ENCODE data around the gene CIC.

The CIC gene

GRCh38 chr19:42269478-42270345 lies 660 bp downstream of the CIC start:
- H3K4me1 ChIP-seq (ENCODE audit: control insufficient read depth in 5 of 5, insufficient read depth in 5 of 5, low read length in 5 of 5), result peaks cover 12 to 35% (median 28%) of the 10 kb centered on the region in 5 donors
- peak overlapping the region; percentile 68 to 96 (median 77) for H3K4me3 ChIP-seq (ENCODE audit: low read depth in 1 of 5, low read length in 5 of 5)
- H3K27ac ChIP-seq (ENCODE audit: low read depth, low read length), result peak overlapping the region; percentile 97
- peak overlapping the region; percentile 85 to 96 (median 86) for H3K9ac ChIP-seq (ENCODE audit: low read length in 5 of 5)
- no peaks in the 10 kb centered on the region for H3K9me3 ChIP-seq (ENCODE audit: control insufficient read depth in 5 of 5, low read length in 5 of 5)
- H3K27me3 ChIP-seq (ENCODE audit: control insufficient read depth in 5 of 5, insufficient read depth in 4 of 5, low read length in 5 of 5), result peaks cover 0 to 5% (median 0%) of the 10 kb centered on the region in 5 donors
- H3K36me3 ChIP-seq (ENCODE audit: control insufficient read depth in 5 of 5, insufficient read depth in 5 of 5, low read length in 5 of 5), result peaks cover 0 to 33% (median 30%) of the 10 kb centered on the region in 5 donors

- Histone ChIP-seq H3K4me1 (ENCODE audit: control insufficient read depth in 5 of 5, insufficient read depth in 5 of 5, low read length in 5 of 5) (peaks cover 12 to 40% (median 32%) of the 10 kb centered on the region in 5 donors), H3K9me3 (ENCODE audit: control insufficient read depth in 5 of 5, low read length in 5 of 5) (no peaks in the 10 kb centered on the region), H3K27ac (ENCODE audit: low read depth, low read length) (peak overlapping the region; percentile 97), H3K4me3 (ENCODE audit: low read depth in 1 of 5, low read length in 5 of 5) (peak overlapping the region; percentile 68 to 96 (median 77)), H3K27me3 (ENCODE audit: control insufficient read depth in 5 of 5, insufficient read depth in 4 of 5, low read length in 5 of 5) (peaks cover 0 to 5% (median 0%) of the 10 kb centered on the region in 5 donors), H3K9ac (ENCODE audit: low read length in 5 of 5) (peak overlapping the region; percentile 85 to 96 (median 86)), H3K36me3 (ENCODE audit: control insufficient read depth in 5 of 5, insufficient read depth in 5 of 5, low read length in 5 of 5) (peaks cover 0 to 40% (median 37%) of the 10 kb centered on the region in 5 donors)
Observed at GRCh38 chr19:42270346-42271044, 1.4 kb downstream of the CIC start.

GRCh38 chr19:42271045-42271419 lies 2.0 kb downstream of the CIC start:
- Histone ChIP-seq H3K9ac (ENCODE audit: low read length in 5 of 5) (peak overlapping the region in 1 of 5 donors; percentile 96), H3K4me1 (ENCODE audit: control insufficient read depth in 5 of 5, insufficient read depth in 5 of 5, low read length in 5 of 5) (peaks cover 12 to 45% (median 36%) of the 10 kb centered on the region in 5 donors), H3K4me3 (ENCODE audit: low read depth in 1 of 5, low read length in 5 of 5) (peak overlapping the region; percentile 49 to 81 (median 69)), H3K9me3 (ENCODE audit: control insufficient read depth in 5 of 5, low read length in 5 of 5) (no peaks in the 10 kb centered on the region), H3K36me3 (ENCODE audit: control insufficient read depth in 5 of 5, insufficient read depth in 5 of 5, low read length in 5 of 5) (peaks cover 0 to 40% (median 37%) of the 10 kb centered on the region in 5 donors), H3K27me3 (ENCODE audit: control insufficient read depth in 5 of 5, insufficient read depth in 4 of 5, low read length in 5 of 5) (peaks cover 0 to 5% (median 0%) of the 10 kb centered on the region in 5 donors), H3K27ac (ENCODE audit: low read depth, low read length) (peak overlapping the region; percentile 97)

GRCh38 chr19:42271861-42272534 lies 2.9 kb downstream of the CIC start:
- Histone ChIP-seq H3K27me3 (ENCODE audit: control insufficient read depth in 5 of 5, insufficient read depth in 4 of 5, low read length in 5 of 5) (peaks cover 0 to 5% (median 0%) of the 10 kb centered on the region in 5 donors), H3K27ac (ENCODE audit: low read depth, low read length) (no peak overlapping the region), H3K9ac (ENCODE audit: low read length in 5 of 5) (no peak overlapping the region), H3K4me1 (ENCODE audit: control insufficient read depth in 5 of 5, insufficient read depth in 5 of 5, low read length in 5 of 5) (peaks cover 13 to 53% (median 44%) of the 10 kb centered on the region in 5 donors), H3K36me3 (ENCODE audit: control insufficient read depth in 5 of 5, insufficient read depth in 5 of 5, low read length in 5 of 5) (peaks cover 0 to 40% (median 39%) of the 10 kb centered on the region in 5 donors), H3K9me3 (ENCODE audit: control insufficient read depth in 5 of 5, low read length in 5 of 5) (no peaks in the 10 kb centered on the region), H3K4me3 (ENCODE audit: low read depth in 1 of 5, low read length in 5 of 5) (no peak overlapping the region)

- Histone ChIP-seq H3K27ac (ENCODE audit: low read depth, low read length) (no peak overlapping the region), H3K9ac (ENCODE audit: low read length in 5 of 5) (no peak overlapping the region)
Observed at GRCh38 chr19:42272535-42272897, 3.5 kb downstream of the CIC start.

GRCh38 chr19:42272989-42273406 lies 3.9 kb downstream of the CIC start:
- Histone ChIP-seq H3K4me3 (ENCODE audit: low read depth in 1 of 5, low read length in 5 of 5) (no peak overlapping the region), H3K4me1 (ENCODE audit: control insufficient read depth in 5 of 5, insufficient read depth in 5 of 5, low read length in 5 of 5) (peaks cover 13 to 55% (median 47%) of the 10 kb centered on the region in 5 donors), H3K9ac (ENCODE audit: low read length in 5 of 5) (no peak overlapping the region), H3K9me3 (ENCODE audit: control insufficient read depth in 5 of 5, low read length in 5 of 5) (no peaks in the 10 kb centered on the region), H3K27me3 (ENCODE audit: control insufficient read depth in 5 of 5, insufficient read depth in 4 of 5, low read length in 5 of 5) (peaks cover 0 to 5% (median 0%) of the 10 kb centered on the region in 5 donors), H3K27ac (ENCODE audit: low read depth, low read length) (no peak overlapping the region), H3K36me3 (ENCODE audit: control insufficient read depth in 5 of 5, insufficient read depth in 5 of 5, low read length in 5 of 5) (peaks cover 0 to 40% (median 39%) of the 10 kb centered on the region in 5 donors)

More at GRCh38 chr19:42272535-42272897, 3.5 kb downstream of the CIC start:
- Histone ChIP-seq H3K4me1 (ENCODE audit: control insufficient read depth in 5 of 5, insufficient read depth in 5 of 5, low read length in 5 of 5) (peaks cover 13 to 55% (median 47%) of the 10 kb centered on the region in 5 donors), H3K4me3 (ENCODE audit: low read depth in 1 of 5, low read length in 5 of 5) (no peak overlapping the region), H3K9me3 (ENCODE audit: control insufficient read depth in 5 of 5, low read length in 5 of 5) (no peaks in the 10 kb centered on the region), H3K27me3 (ENCODE audit: control insufficient read depth in 5 of 5, insufficient read depth in 4 of 5, low read length in 5 of 5) (peaks cover 0 to 5% (median 0%) of the 10 kb centered on the region in 5 donors), H3K36me3 (ENCODE audit: control insufficient read depth in 5 of 5, insufficient read depth in 5 of 5, low read length in 5 of 5) (peaks cover 0 to 40% (median 39%) of the 10 kb centered on the region in 5 donors)

- Histone ChIP-seq H3K4me1 (ENCODE audit: control insufficient read depth in 5 of 5, insufficient read depth in 5 of 5, low read length in 5 of 5) (peaks cover 12 to 60% (median 52%) of the 10 kb centered on the region in 5 donors), H3K9me3 (ENCODE audit: control insufficient read depth in 5 of 5, low read length in 5 of 5) (no peaks in the 10 kb centered on the region), H3K27me3 (ENCODE audit: control insufficient read depth in 5 of 5, insufficient read depth in 4 of 5, low read length in 5 of 5) (peaks cover 0 to 3% (median 0%) of the 10 kb centered on the region in 5 donors), H3K36me3 (ENCODE audit: control insufficient read depth in 5 of 5, insufficient read depth in 5 of 5, low read length in 5 of 5) (peaks cover 0 to 40% (median 39%) of the 10 kb centered on the region in 5 donors), H3K27ac (ENCODE audit: low read depth, low read length) (no peak overlapping the region), H3K4me3 (ENCODE audit: low read depth in 1 of 5, low read length in 5 of 5) (no peak overlapping the region), H3K9ac (ENCODE audit: low read length in 5 of 5) (no peak overlapping the region)
Observed at GRCh38 chr19:42273407-42274064, 4.5 kb downstream of the CIC start.

GRCh38 chr19:42274065-42274682 lies 5.1 kb downstream of the CIC start:
- Histone ChIP-seq H3K4me1 (ENCODE audit: control insufficient read depth in 5 of 5, insufficient read depth in 5 of 5, low read length in 5 of 5) (peaks cover 9 to 66% (median 59%) of the 10 kb centered on the region in 5 donors), H3K9ac (ENCODE audit: low read length in 5 of 5) (no peak overlapping the region), H3K4me3 (ENCODE audit: low read depth in 1 of 5, low read length in 5 of 5) (no peak overlapping the region), H3K9me3 (ENCODE audit: control insufficient read depth in 5 of 5, low read length in 5 of 5) (no peaks in the 10 kb centered on the region), H3K36me3 (ENCODE audit: control insufficient read depth in 5 of 5, insufficient read depth in 5 of 5, low read length in 5 of 5) (peaks cover 0 to 40% (median 39%) of the 10 kb centered on the region in 5 donors), H3K27ac (ENCODE audit: low read depth, low read length) (no peak overlapping the region), H3K27me3 (ENCODE audit: control insufficient read depth in 5 of 5, insufficient read depth in 4 of 5, low read length in 5 of 5) (no peaks in the 10 kb centered on the region)

- H3K27ac ChIP-seq (ENCODE audit: low read depth, low read length), result no peak overlapping the region
- no peak overlapping the region for H3K9ac ChIP-seq (ENCODE audit: low read length in 5 of 5)
- H3K36me3 ChIP-seq (ENCODE audit: control insufficient read depth in 5 of 5, insufficient read depth in 5 of 5, low read length in 5 of 5), result peaks cover 0 to 40% (median 39%) of the 10 kb centered on the region in 5 donors
- H3K9me3 ChIP-seq (ENCODE audit: control insufficient read depth in 5 of 5, low read length in 5 of 5), result no peaks in the 10 kb centered on the region
- no peaks in the 10 kb centered on the region for H3K27me3 ChIP-seq (ENCODE audit: control insufficient read depth in 5 of 5, insufficient read depth in 4 of 5, low read length in 5 of 5)
- H3K4me3 ChIP-seq (ENCODE audit: low read depth in 1 of 5, low read length in 5 of 5), result no peak overlapping the region
- peaks cover 15 to 69% (median 57%) of the 10 kb centered on the region in 5 donors for H3K4me1 ChIP-seq (ENCODE audit: control insufficient read depth in 5 of 5, insufficient read depth in 5 of 5, low read length in 5 of 5)
Observed at GRCh38 chr19:42275103-42275502, 6.1 kb downstream of the CIC start.

All from subcutaneous abdominal adipose tissue (tissue), 5 donors.